Measurements from ENCODE around the gene SVOPL.

The SVOPL gene

DNA sequence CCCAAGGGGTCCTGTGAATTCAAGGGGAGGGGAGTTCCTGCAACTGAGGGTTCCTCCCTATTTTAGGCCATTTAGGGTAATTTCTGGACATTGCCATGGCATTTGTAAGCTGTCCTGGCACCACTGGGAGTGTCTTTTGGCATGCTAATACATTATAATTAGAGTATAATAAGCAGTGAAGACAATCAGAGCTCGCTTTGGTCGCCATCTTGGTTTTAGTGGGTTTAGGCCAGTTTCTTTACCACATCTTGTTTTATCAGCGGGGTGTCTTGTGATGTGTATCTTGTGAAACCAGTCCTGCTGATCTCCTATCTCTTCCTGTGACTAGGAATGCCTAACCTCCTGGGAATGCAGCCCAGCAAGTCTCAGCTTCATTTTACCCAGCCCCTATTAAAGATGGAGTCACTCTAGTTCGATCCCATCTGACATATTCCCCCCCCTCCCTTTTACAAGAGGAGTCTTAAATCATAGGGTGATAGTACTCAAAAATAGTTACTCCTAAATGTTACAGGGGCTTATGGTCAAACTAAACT is 43.2 kb downstream of the SVOPL start:
- DNase-seq = no peak

DNA sequence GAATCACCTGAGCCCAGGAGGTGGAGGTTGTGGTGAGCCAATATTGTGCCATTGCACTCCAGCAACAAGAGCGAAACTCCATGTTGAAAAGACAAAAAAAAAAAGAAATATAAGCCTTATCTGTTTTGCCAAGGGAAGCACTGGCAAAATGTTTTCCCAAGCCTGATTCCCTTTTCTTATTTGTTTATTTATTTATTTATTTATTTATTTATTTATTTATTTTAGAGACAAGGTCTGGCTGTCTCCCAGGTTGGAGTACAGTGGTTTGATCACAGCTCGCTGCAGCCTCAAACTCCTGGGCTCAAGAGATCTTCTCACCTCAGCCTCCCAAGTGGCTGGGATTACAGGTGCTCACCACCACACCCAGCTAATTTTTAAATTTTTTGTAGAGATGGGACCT is 44.2 kb downstream of the SVOPL start:
- no peak for DNase-seq

GRCh38 chr7:138654616-138655015 is 46.5 kb downstream of the SVOPL start:
- DNase-seq = no peak

DNA sequence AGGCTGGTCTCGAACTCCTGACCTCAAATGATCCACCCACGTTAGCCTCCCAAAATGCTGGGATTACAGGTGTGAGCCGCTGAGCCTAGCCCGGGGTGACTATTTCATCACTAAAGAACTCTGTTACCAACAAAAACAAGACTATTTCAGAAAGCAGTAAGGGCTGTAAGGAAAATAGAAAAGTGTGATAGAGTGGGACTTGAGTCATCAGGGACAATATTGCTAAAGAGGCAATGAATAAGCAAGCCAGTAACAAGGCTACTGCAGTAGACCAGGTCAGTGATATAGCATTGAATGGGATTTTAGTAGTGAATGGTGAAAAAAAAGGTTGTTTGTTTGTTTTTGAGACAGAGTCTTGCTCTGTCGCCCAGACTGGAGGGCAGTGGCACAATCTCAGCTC is 51.7 kb downstream of the SVOPL start:
- no peak for DNase-seq

DNA sequence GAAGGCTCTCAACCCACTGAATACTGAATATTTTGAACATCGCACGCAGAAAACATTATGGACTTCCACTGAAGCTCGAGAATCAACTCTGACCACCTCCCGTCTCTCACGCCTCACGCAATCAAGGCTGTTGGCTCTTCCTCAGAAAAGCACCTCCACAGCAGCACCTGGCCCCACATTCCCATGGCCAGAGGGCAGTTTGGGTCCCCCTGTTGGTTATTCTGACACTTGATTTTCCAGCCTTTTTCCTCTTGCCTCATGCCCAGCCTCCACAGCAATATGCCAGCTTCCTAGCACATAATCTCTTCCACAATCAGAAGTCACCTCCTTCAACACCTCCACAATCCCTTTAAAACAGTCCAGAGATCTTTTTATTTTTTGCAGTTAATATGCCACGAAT is 55.9 kb downstream of the SVOPL start:
- no peak for DNase-seq

DNA sequence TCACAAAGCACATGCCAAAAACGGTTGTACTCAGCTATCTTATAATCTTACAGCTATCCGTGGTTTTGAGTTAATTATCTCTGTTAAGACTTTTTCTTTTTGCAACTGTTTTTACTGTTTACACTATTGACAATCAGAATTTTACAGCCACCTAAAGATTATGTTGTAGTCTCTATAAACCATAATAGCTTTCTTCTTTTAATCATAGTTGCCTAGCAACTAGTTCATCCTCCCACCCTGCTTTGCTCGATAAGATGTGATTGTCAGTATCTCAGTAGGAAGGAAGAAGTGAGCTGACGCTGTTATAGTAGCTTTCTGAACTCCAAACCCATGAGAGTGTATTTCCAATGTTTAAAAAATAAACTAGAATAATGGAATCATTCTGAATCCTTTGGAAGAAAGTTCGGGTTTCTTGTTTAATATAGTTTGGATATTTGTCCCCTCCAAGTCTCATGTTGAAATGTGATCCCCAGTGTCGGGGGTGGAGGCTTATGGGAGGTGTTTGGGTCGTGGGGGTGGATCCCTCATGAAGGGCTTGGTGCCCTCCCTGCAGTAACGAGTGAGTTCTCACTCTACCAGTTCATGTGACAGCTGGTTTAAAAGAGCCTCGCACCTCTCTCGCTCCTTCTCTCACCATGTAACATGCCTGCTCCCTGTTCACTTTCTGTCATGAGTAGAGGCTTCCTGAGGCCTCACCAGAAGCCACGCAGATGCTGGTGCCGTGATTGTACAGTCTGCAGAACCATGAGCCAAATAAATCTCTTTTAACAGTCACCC is 68.1 kb downstream of the SVOPL start:
- DNase-seq = peak; percentile 62

DNA sequence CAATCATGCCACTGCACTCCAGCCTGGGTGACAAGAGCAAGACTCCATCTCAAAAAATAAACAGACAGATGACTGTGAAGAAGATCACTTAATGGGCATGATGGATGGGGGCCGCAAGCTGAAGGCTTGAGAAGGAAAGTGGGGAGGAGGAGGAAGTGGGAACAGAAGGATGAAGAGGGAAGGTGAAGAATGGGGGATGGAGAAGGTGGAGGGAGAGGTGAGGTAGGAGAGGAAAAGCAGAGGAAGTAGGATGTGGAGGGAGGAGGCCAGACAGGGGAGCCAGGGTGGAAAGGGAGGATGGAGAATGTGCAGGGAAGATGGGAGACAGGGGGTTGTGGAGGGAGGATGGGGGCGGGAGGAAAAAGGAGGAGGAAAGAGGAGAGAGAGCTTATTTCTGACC is 68.8 kb downstream of the SVOPL start:
- DNase-seq = no peak

DNA sequence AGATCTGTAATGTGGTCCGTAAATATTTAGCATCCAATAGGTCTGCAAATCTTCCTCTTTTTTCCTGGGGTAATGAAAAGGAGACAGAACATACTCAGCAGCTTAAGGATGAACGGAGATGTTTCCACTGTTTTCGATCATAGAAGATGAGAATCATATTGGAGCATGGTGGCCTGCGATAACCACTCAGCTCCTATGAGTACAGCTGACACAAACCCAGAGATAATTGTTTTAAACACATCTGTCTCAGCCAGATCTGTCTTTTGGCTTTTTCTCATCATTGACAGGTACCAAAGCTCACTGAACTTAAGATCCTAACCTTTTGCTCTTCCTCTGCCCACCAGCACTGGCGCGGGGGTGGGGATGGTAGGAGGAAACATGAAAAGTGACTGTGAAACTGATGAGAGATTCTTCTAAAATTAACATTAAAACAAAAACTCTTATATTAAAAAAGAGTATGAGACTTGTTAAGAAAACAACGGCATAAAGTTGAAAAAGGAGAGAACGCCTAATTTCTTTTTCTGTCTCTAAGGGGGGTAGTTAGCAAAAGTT is 71.0 kb downstream of the SVOPL start:
- DNase-seq = no peak

DNA sequence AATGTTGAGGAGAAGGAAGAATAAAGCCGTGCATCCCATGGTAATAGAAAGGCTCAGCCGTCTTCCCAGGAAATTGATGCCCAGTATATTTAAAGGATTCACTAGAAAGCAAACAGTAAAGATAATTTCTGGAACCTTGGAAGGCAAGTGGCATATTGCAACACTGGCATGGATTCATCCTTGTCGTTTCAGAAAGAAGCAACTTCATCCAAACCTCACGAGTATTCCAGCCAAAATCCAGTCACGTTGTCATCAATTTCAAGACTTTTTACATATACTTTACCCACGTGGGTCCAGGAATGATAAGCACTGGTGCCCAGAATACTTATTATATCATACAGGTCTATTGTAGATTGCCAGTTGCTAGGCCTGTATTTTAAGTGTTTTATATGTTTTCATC is 73.8 kb downstream of the SVOPL start:
- DNase-seq = no peak

GRCh38 chr7:138626846-138627245 is 74.3 kb downstream of the SVOPL start:
- DNase-seq = peak; percentile 61

DNA sequence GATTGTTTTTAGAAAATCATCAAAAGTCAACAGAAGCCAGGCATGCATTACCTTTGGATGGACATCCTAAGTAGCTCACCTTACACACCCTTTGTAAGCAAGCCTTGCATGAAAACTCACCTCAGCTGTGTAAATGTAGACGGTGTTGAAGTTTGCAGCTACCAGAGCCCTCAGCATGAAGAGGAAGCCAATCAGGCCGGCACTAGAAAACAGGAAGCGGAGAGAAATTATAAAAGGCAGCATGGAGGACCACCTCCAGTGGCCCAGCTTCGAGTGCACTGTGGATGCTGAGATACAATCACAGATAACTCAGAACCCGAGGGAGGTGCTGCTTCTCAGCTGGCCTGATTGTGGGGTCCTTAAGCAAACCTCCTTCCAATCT is 75.3 kb downstream of the SVOPL start:
- peak; percentile 72 for DNase-seq

GRCh38 chr7:138625084-138625848 is 75.9 kb downstream of the SVOPL start:
- DNase-seq = peak; percentile 85

DNA sequence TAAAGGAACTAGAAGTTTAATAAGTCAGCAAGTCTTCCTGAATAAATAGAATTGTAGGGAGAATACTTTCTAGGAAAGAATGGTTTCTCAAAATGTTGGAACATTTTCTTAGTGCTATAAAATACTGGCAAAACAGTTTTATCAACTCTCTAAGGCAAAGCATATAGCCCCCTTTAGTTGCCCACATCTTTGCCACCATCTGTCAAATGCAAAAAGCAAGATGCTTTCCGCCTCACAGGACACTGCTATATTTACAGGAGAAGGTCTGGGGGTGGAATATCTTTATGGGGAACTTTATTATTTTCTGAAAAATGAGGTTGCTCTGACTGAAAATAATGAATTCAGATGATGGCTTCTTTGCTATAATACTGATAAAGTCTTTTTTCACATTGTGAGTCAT is 78.3 kb downstream of the SVOPL start:
- DNase-seq = no peak

GRCh38 chr7:138618933-138619332 is 82.2 kb downstream of the SVOPL start:
- no peak for DNase-seq

- no peak for DNase-seq
Observed at GRCh38 chr7:138618506-138618905, 82.7 kb downstream of the SVOPL start.

DNA sequence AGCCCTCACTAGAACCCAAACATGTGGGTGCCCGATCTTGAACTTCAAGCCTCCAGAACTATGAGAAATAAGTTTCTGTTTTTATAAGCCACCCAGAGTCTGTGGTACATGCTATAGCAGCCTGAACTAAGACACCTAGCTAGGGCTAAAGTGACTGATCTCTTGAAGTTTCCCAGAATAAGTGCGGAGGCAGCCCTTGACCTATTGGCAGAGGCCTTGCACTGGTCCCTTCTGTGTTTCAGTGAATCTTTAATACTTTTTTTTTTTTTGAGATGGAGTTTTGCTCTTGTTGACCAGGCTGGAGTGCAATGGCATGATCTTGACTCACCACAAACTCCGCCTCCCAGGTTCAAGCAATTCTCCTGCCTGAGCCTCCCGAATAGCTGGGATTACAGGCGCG is 85.1 kb downstream of the SVOPL start:
- DNase-seq = no peak

- DNase-seq = no peak
Observed at GRCh38 chr7:138613630-138614029, 87.5 kb downstream of the SVOPL start.

- peak; percentile 42 for DNase-seq
Observed at GRCh38 chr7:138610671-138611170, 90.4 kb downstream of the SVOPL start.

GRCh38 chr7:138608275-138608674 is 92.9 kb downstream of the SVOPL start:
- DNase-seq = peak; percentile 15

DNA sequence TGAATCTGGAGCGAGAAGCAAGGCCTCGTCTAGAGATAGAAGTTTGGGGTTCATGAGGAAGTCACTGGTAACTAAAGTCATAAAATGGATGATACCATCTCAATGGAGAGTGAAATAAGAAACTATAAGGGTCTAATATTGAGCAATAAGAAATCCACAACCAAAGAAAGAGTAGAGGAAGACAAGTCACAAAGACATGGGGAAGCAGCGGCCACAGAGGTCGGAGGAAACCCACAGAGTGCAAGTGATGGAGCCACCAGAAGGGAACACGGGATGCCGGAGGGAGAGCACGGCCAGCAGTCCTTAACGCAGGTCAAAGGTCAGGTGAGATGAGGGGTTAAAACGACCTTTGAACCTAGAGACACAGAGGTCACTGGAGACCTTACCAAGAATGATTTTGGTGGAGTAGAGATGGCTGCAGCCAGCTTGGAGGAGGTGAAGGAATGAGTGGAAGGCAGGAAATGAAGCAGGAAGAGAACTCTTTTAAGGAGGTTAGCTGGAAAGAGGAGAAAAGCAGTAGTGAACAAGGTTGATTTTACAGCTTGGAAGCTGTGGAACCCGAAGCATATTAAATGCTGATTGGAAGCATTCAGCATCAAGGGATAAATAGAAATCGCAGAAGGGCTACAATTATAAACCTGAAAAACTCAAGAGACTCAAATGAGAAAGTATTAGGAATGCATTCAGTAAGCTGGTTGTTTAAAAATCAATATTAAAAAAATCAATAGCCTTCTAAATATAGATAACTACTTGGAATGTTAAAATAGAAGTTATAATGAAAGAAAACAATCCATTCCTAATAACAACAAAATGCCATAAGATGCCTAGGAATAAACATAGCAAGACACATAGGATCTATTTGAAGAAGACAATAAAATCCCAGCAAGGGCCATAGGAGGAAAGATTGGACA is 93.7 kb downstream of the SVOPL start:
- DNase-seq = peak; percentile 51

- peak; percentile 57 for DNase-seq
Observed at GRCh38 chr7:138606236-138606635, 94.9 kb downstream of the SVOPL start.

GRCh38 chr7:138603549-138604318 is 97.4 kb downstream of the SVOPL start:
- peak; percentile 53 for DNase-seq
